Skeletal muscle satellite cell (primary cell): Measurements from ENCODE around the gene SIL1.

Source experiments
- H3K27me3 ChIP-seq: 2 replicates; pipeline ENCODE4 v1.7.0; 2013; ENCODE audit warnings: low read length; ENCODE audit not compliant: control insufficient read depth, insufficient read depth
- H3K36me3 ChIP-seq: 2 replicates; pipeline ENCODE4 v1.7.0; 2013; ENCODE audit warnings: mild to moderate bottlenecking, control low read depth, low read length; ENCODE audit not compliant: insufficient read depth
- H3K4me1 ChIP-seq: 2 replicates; pipeline ENCODE4 v1.7.0; 2013; ENCODE audit warnings: low read length; ENCODE audit not compliant: control insufficient read depth, insufficient read depth
- H3K4me2 ChIP-seq: 2 replicates; pipeline ENCODE4 v1.7.0; 2013; ENCODE audit warnings: mild to moderate bottlenecking, low read length
- H3K4me3 ChIP-seq: 2 replicates; pipeline ENCODE4 v1.7.0; 2013; ENCODE audit warnings: low read length
- H3K9ac ChIP-seq: 2 replicates; pipeline ENCODE4 v1.7.0; 2013; ENCODE audit warnings: mild to moderate bottlenecking, low read depth, low read length, moderate library complexity
- H3K9me3 ChIP-seq: replicated peaks from 2 replicates; pipeline ENCODE4 v1.7.0; 2013; ENCODE audit warnings: mild to moderate bottlenecking, control low read depth, low read length

The SIL1 gene

DNA sequence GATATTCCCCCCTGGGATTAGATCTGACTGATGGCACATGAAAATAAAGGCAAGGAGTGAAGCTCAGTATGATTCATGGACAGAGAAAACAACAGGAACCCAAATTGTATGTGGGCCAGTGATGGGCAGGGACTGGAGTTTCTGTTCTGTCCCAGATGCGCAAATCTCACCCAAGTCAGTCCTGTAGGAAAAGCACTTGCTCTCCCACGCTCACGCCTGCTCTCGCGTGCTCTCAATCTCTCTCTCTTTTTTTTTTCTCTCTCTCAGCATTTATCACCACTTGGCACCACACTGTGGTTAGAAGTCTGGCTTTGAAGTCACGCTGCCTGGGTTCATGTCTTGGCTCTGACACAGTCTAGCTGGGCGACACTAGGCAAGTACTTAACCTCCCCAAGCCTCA, 216.6 kb downstream of the SIL1 start:
- Histone ChIP-seq H3K27me3 (no peaks in the 10 kb centered on the region), H3K36me3 (no peaks in the 10 kb centered on the region)

DNA sequence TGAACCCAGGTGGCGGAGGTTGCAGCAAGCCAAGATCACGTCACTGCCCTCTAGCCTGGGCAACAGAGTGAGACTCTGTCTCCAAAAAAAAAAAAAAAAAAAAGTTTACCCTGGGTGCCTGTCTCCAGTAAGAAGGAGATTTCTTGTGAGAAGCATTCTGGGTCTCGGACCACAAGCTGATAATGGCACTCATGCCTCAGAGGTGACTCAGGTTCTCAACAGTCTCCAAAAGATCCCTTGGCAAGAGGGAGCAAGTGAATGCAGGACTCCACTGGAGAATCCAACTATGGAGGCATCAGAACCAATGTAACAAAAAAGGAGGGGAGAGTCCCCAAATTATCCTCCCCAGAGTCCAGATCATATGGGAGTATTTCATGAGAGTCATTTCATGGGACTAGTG, 217.0 kb downstream of the SIL1 start:
- no peak overlapping the region for H3K4me3 ChIP-seq
- H3K36me3 ChIP-seq: no peaks in the 10 kb centered on the region
- no peaks in the 10 kb centered on the region for H3K27me3 ChIP-seq
- peaks cover 17% of the 10 kb centered on the region for H3K4me1 ChIP-seq
- no peaks in the 10 kb centered on the region for H3K9me3 ChIP-seq
- H3K4me2 ChIP-seq: no peak overlapping the region
- no peak overlapping the region for H3K9ac ChIP-seq

More for the DNA sequence above, 216.6 kb downstream of the SIL1 start:
- peak overlapping the region; percentile 9 for H3K4me2 ChIP-seq
- no peaks in the 10 kb centered on the region for H3K9me3 ChIP-seq
- H3K4me3 ChIP-seq: no peak overlapping the region
- peaks cover 17% of the 10 kb centered on the region for H3K4me1 ChIP-seq
- H3K9ac ChIP-seq: no peak overlapping the region

DNA sequence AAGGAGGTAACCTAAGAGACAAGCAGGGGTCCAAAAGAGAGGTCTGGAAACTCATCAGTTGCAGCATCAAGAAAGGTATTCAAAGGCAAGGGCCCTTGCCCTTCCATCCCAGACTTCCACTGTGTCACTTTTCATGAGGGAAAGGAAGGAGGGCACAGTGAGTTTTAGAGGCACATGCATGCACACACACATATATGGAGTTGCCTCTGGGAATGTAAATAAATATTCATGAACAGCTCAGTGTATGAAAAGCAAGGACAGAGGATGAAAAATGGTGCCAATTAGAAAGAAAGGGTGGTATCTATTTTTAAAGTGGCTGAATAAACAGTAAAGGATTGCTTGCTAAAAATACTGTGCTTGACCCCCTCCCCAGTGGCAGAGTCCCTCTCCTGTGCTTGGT, 217.7 kb downstream of the SIL1 start:
- Histone ChIP-seq H3K9ac (no peak overlapping the region), H3K9me3 (no peaks in the 10 kb centered on the region), H3K4me3 (no peak overlapping the region), H3K4me2 (no peak overlapping the region), H3K36me3 (no peaks in the 10 kb centered on the region), H3K4me1 (peaks cover 17% of the 10 kb centered on the region), H3K27me3 (no peaks in the 10 kb centered on the region)

DNA sequence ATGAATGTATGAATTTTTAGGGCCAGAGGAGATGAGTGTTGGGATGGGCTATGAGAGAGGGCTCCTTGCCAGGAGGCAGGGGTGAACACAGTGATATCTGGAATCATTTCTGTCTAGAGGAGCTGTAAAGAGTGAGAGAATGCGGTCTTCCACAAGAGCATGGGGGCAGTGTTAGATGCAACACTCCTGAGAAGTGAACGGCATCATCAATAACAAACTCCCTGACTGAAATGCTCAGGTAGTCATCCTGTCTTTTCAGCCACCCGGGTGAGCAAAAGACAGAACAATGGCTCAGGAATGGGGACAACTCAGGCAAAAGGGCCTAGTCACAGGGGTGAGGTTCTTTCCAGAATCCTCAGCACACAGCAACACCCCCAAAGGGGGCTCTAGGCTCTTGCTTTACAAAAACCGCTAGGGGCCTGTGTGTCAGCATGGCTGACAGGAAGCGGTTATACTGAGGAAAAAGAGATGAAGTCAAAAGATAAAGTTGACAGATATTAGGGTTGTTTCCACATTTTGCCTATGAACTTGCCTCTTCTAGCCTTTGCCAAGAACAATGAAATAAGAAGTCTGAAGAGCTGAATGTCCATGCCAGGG, 218.4 kb downstream of the SIL1 start:
- Histone ChIP-seq H3K36me3 (no peaks in the 10 kb centered on the region), H3K4me1 (peaks cover 23% of the 10 kb centered on the region), H3K4me3 (no peak overlapping the region), H3K27me3 (no peaks in the 10 kb centered on the region), H3K9ac (no peak overlapping the region), H3K4me2 (no peak overlapping the region), H3K9me3 (no peaks in the 10 kb centered on the region)

DNA sequence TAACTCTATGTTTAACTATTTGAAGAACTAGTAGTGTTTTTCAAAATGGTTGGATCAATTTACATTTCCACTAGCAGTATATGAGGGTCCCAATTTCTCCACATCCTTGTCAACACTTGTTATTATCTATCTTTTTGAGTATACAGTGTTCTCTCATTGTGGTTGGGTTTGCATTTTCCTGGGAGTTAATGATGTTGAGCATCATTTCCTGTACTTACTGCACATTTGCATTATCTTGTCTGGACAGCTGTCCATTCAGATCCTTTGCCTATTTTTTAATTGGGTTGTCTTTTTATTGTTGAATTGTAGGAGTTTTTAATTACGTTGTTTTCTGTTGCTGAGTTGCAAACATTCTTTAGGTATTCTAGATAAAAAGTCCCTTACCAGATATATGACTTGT, 219.6 kb downstream of the SIL1 start:
- Histone ChIP-seq H3K9ac (no peak overlapping the region), H3K27me3 (no peaks in the 10 kb centered on the region), H3K4me2 (no peak overlapping the region), H3K36me3 (no peaks in the 10 kb centered on the region), H3K9me3 (no peaks in the 10 kb centered on the region), H3K4me1 (peaks cover 32% of the 10 kb centered on the region), H3K4me3 (no peak overlapping the region)

DNA sequence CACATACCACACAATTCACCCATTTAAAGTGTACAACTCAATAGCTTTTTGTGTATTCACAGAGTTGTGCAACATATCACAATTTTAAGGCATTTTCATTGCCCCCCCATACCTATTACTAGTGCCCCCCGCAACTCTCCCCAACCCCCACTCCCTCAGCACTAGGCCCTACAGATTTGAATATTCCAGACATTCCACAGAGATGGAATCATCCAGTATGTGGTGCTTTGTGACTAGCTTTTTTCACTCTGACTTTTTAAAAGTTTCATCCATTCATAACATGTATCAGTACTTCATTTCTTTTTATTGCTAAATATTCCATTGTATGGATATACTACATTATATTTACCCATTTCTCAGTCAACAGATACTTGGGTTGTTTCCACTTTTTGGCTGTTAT, 220.1 kb downstream of the SIL1 start:
- Histone ChIP-seq H3K36me3 (no peaks in the 10 kb centered on the region), H3K9ac (no peak overlapping the region), H3K4me1 (peaks cover 32% of the 10 kb centered on the region), H3K27me3 (no peaks in the 10 kb centered on the region), H3K4me2 (no peak overlapping the region), H3K4me3 (no peak overlapping the region), H3K9me3 (no peaks in the 10 kb centered on the region)

DNA sequence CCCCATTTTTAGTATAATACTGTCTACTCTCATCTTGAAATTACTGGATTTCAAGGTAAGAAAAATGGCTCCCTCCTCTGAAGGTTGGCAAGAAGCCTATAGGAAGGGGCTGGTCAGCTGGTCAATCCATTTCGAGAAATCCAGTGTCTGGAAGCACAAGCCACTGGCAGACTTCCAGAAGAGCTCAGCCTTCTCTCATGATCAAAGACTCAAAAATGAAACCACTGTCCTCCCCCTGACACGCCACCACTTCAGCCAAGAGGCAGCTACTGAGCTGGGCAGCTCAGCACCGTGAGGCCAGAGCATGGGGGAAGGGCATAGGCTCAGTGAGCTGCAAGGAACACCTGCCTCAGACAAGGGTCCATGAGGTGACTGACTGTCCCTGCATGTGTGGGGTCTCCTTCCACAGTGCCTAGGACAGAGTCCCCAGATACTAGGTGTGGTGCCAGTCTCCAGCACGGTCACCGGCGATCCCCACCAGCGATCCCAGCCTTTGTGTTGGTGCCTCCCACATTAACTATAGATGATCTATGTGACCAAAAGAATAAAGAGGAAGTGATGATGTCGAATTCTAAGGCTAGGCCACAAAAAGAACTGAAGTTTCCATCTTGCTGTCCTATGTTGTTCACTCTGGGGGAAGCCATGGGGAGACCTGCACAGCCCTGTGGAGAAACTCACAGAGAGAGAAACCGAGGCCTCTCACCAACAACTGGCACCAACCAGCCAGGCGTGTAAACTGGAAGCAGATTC, 222.9 kb downstream of the SIL1 start:
- no peak overlapping the region for H3K4me2 ChIP-seq
- H3K9ac ChIP-seq: no peak overlapping the region
- H3K4me1 ChIP-seq: peaks cover 19% of the 10 kb centered on the region
- H3K27me3 ChIP-seq: no peaks in the 10 kb centered on the region
- H3K4me3 ChIP-seq: no peak overlapping the region
- no peaks in the 10 kb centered on the region for H3K9me3 ChIP-seq
- no peaks in the 10 kb centered on the region for H3K36me3 ChIP-seq

DNA sequence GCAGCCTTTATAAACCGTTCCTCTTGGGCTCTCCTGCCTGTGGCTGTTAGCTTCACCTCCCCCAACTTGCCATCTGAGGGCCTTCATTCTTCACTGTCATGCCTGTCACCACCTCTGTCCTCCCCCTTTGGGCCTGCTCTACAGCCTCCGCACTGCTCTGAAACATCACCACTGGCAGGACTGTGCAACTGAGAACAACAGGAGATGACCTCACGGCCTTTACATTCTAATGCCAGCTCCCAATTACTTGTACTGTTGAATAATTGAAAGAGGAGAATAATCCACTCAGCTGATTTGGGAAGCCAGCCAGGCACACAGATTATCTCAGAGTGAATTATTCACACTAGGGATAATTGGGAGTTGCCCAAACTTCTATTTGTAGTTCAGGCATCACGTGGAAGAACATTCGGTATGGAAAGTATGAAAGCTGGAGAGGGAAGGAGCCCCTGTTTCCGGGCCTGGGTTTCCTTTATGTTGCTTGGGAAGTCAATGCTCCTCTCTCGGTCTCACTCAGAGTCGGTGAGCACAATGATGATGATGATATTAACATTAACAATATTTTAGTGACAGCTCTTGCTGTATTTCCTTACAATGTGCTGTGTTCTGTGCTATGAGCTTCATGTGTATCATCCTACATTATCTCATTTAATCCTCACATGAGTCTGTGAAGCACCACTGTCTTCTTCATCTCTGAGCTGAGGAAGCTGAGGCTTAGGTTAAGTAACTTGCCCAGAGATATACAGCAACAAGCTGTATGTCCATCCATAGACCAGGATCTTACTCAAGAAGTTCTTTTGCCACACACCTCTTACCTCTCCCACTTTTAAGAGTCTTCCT, 223.7 kb downstream of the SIL1 start:
- Histone ChIP-seq H3K4me2 (no peak overlapping the region), H3K9me3 (no peaks in the 10 kb centered on the region), H3K9ac (no peak overlapping the region), H3K27me3 (no peaks in the 10 kb centered on the region), H3K4me1 (peaks cover 19% of the 10 kb centered on the region), H3K36me3 (no peaks in the 10 kb centered on the region), H3K4me3 (no peak overlapping the region)

DNA sequence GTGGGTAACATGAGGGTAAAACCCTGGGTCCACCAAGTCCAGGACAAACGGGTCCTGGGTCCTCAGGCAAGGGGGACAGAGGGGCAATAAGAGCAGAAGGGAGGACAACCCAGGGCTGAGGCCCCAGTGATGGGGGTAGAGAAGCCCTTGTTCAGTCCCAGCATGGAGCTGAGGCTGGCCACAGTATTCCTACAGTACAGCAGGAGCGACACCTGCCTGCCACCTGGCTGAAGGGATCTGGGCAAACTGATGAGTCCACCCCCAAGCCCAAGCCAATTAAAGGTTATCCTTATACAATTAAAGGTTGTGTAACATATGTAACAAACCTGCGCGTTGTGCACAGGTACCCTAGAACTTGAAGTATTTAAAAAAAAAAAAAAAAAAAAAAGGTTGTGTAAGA, 225.3 kb downstream of the SIL1 start:
- Histone ChIP-seq H3K27me3 (no peaks in the 10 kb centered on the region), H3K4me1 (peaks cover 15% of the 10 kb centered on the region), H3K36me3 (no peaks in the 10 kb centered on the region), H3K9ac (no peak overlapping the region), H3K4me2 (no peak overlapping the region), H3K9me3 (no peaks in the 10 kb centered on the region), H3K4me3 (no peak overlapping the region)

DNA sequence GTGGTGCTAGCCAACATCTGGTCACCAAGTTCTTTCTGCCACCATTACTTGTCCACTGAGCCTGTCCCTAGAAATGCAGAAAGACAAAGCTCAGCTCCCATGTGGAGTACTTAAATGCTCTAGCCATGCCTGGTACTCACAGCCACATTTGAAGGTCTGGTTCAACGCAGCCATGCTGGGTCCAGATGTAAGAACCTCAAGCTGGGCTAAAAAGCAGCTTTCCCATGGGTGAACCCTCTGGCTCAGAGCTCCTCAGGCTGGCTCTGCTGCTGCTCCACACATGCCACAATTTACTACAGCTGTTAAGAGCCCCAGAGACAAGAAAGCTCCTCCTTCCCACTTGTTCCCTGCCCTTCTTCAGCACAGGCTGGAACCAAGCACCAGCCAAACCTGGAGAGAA, 225.9 kb downstream of the SIL1 start:
- no peaks in the 10 kb centered on the region for H3K9me3 ChIP-seq
- H3K4me1 ChIP-seq: peaks cover 15% of the 10 kb centered on the region
- no peaks in the 10 kb centered on the region for H3K36me3 ChIP-seq
- H3K4me3 ChIP-seq: no peak overlapping the region
- H3K4me2 ChIP-seq: no peak overlapping the region
- H3K9ac ChIP-seq: no peak overlapping the region
- H3K27me3 ChIP-seq: no peaks in the 10 kb centered on the region

DNA sequence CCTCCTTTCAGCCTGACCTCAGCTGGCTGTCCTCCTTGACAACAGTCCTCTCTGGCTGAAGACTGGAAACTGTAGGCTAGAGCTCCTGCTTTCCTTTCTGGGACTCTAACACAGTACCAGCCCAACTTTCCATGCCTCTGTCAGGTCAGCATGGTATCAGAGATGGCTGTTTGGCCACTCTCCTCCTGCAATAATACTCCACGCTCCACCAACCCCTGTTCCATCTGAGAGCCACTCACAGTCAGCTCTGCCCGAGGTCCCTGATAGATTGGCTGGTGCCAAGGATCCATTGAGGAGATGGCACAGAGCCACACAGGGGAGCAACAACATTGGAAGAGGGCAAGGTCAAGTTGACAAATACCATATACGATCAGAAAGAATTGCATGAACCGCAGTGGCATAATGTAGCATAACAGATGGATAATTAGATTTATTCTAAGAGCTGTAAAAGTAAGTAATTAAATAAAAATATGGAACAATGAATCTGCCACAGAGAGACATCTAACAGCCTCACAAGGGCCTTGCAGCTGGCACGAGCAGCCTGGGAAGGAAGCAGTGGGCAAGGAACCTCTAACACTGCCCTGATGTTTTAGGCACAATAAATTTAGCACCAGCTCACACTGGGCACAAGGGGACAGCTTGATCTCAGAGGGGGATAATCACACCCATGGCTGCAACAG, 228.7 kb downstream of the SIL1 start:
- no peak overlapping the region for H3K4me3 ChIP-seq
- H3K4me2 ChIP-seq: no peak overlapping the region
- H3K36me3 ChIP-seq: no peaks in the 10 kb centered on the region
- H3K27me3 ChIP-seq: no peaks in the 10 kb centered on the region
- no peaks in the 10 kb centered on the region for H3K9me3 ChIP-seq
- peaks cover 6% of the 10 kb centered on the region for H3K4me1 ChIP-seq
- H3K9ac ChIP-seq: no peak overlapping the region
